Osteocyte (in vitro differentiated cells): ENCODE results near the gene LY6G5B. TPM values are rescaled to one million over a fixed set of nuclear protein-coding genes. Genes with fewer than 3 reads are reported as not detected.
A peak's percentile ranks its signal among the peaks of the same experiment; 100 is the strongest.

Experiments
- DNase-seq: peaks from one replicate; pipeline ENCODE4 v3.0.0; 2021; ENCODE audit warnings: mixed read lengths; ENCODE audit not compliant: unreplicated experiment; ENCODE audit errors: extremely low spot score
- H3K27ac Mint-ChIP-seq: one replicate; pipeline ENCODE4 v1.8.0; 2021; ENCODE audit warnings: mild to moderate bottlenecking, mixed read lengths; ENCODE audit not compliant: unreplicated experiment
- H3K27me3 Mint-ChIP-seq: one replicate; pipeline ENCODE4 v1.8.0; 2021; ENCODE audit warnings: mixed read lengths; ENCODE audit not compliant: unreplicated experiment
- H3K36me3 Mint-ChIP-seq: one replicate; pipeline ENCODE4 v1.8.0; 2021; ENCODE audit warnings: mixed read lengths; ENCODE audit not compliant: unreplicated experiment
- H3K4me1 Mint-ChIP-seq: one replicate; pipeline ENCODE4 v1.8.0; 2021; ENCODE audit warnings: mixed read lengths; ENCODE audit not compliant: unreplicated experiment
- H3K4me3 Mint-ChIP-seq: one replicate; pipeline ENCODE4 v1.8.0; 2021; ENCODE audit warnings: mild to moderate bottlenecking, moderate library complexity, mixed read lengths; ENCODE audit not compliant: unreplicated experiment
- H3K9me3 Mint-ChIP-seq: one replicate; pipeline ENCODE4 v1.8.0; 2021; ENCODE audit warnings: mixed read lengths; ENCODE audit not compliant: unreplicated experiment
- total RNA-seq: library from RNA; stranded (reverse); gene quantifications from 2 replicates; pipeline ENCODE4 v1.2.1, GENCODE V29; 2021
- TF ChIP-seq, protein P1 (sequence below): fragments of 200-600 bp; sonication (generic); IDR thresholded peaks from 2 replicates; pipeline ENCODE4 v1.5.0; 2021; ENCODE audit warnings: antibody characterized with exemption, mild to moderate bottlenecking, moderate library complexity

LY6G5B gene
- total RNA-seq, 1 donor from 2014 or later: 17.6 TPM

DNA sequence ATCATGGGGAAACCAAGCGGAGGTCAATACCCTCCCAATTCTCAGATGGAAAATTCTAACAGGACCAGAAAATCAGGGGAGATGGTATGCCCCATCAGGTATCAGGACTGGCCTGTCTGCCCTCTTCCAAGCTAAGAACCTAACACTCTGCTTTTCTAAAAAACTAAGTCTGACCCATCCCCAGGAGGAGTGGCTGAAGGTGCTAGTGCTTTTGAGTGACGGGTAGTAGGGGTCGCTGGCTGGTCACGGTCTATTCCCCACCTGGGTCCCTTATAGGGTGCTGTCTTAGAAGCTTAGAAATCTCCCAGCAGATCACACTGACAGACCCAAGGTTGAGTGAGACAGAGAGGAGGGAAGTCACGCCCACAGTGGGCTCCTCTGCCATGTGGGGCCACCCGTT, 23.8 kb downstream of the LY6G5B start:
- DNase-seq: no peak
- no peak overlapping the region for H3K4me3 Mint-ChIP-seq
- TF ChIP-seq, protein P1, sequence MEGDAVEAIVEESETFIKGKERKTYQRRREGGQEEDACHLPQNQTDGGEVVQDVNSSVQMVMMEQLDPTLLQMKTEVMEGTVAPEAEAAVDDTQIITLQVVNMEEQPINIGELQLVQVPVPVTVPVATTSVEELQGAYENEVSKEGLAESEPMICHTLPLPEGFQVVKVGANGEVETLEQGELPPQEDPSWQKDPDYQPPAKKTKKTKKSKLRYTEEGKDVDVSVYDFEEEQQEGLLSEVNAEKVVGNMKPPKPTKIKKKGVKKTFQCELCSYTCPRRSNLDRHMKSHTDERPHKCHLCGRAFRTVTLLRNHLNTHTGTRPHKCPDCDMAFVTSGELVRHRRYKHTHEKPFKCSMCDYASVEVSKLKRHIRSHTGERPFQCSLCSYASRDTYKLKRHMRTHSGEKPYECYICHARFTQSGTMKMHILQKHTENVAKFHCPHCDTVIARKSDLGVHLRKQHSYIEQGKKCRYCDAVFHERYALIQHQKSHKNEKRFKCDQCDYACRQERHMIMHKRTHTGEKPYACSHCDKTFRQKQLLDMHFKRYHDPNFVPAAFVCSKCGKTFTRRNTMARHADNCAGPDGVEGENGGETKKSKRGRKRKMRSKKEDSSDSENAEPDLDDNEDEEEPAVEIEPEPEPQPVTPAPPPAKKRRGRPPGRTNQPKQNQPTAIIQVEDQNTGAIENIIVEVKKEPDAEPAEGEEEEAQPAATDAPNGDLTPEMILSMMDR: no peak
- no peaks in the 10 kb centered on the region for H3K9me3 Mint-ChIP-seq
- H3K27me3 Mint-ChIP-seq: no peaks in the 10 kb centered on the region
- H3K27ac Mint-ChIP-seq: no peak overlapping the region
- no peaks in the 10 kb centered on the region for H3K4me1 Mint-ChIP-seq
- H3K36me3 Mint-ChIP-seq: peaks cover 30% of the 10 kb centered on the region

DNA sequence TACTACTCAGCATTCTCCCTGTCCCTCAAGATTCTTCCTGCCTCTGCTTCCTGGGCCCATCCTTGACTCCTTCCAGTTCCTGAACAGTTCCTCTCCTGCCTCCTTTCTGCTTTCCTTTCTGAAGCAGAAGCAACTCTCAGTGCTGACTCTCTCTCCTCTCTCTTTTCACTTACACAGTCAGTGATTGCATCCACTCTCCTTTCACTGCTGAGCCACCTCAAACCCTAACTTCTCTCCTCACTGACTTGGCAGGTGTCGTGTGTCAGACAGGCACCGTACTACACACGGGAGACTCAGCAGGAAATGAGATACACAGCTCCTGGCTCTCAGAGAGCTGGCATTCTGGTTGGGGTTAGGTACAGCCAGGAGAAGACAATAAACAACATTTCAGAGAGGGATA, 27.8 kb downstream of the LY6G5B start:
- TF ChIP-seq, protein P1: no peak
- peak overlapping the region; percentile 32 for H3K27ac Mint-ChIP-seq
- H3K27me3 Mint-ChIP-seq: no peaks in the 10 kb centered on the region
- peaks cover 21% of the 10 kb centered on the region for H3K36me3 Mint-ChIP-seq
- peaks cover 18% of the 10 kb centered on the region for H3K4me1 Mint-ChIP-seq
- H3K9me3 Mint-ChIP-seq: no peaks in the 10 kb centered on the region
- DNase-seq: no peak
- H3K4me3 Mint-ChIP-seq: no peak overlapping the region

DNA sequence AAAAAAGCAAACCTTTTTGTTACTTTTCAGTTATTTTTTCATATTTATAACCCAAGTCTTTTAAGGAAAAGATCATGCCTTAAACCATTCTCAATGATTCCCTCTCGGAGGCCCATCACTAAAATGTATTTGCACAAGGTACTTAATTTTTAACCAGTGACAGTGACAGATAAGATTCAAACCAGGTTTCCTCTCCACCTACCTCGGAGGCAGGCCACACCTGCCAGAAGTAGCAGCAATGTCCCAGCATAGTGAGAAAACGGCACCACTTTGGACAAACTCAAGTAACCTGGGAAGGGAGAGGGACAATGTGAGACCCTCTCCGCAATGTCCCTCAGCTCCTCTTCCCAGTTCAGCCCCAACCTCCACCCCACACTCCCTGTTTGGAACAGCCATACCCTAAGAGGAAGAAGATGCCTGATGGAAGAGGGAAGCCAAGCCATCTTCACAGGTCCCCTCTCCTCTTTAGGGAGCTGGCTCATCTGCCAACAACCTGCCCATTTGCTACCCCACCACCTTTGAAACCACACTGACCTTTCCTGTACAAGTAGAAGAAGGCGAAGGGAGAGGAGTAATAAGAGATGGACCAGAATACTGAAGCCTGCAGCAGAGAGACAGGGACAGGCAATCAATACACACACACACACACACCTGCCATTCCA, 31.1 kb downstream of the LY6G5B start:
- Mint-ChIP-seq H3K36me3 (peaks cover 13% of the 10 kb centered on the region), H3K4me3 (peak overlapping the region; percentile 43), H3K4me1 (peaks cover 23% of the 10 kb centered on the region), H3K27ac (peak overlapping the region; percentile 45), H3K27me3 (no peaks in the 10 kb centered on the region), H3K9me3 (no peaks in the 10 kb centered on the region)
- TF ChIP-seq, protein P1: no peak
- DNase-seq: no peak

DNA sequence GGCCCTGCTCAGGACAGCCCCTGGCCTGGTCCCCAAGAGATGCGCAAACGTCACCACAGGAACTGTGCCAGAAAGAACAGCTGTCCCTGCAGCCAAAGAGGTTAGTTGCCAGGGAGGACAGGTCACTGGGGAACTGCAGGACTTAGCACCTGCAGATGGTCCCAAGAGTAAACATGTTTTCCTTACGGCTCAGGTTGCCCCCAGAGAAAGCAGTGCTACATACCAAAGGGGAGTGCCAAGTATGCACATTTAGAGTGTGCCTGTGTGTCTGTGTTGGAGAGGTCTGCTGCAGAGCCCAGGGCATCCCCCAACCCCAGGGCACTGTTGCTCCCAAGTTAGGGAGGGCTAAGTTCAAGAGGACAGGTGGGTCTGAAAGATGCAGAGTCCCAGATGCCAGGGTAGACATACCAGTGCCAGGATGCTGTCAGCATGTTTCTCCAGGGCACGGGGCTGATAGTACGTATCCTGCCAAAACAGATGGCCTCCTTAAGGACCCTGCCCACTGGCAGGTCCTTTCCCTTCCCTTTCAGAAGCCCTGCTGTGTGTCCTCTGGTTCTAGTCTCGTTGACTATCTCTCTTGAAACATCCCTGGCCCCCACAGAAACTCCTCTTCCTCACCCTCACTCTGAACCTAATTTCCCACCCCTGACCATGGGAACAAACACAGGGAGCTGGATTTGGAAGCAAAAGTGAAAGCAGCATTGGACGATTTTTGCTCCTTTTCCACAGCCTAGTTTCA, 32.1 kb downstream of the LY6G5B start:
- Mint-ChIP-seq H3K36me3 (peaks cover 8% of the 10 kb centered on the region), H3K4me1 (peaks cover 23% of the 10 kb centered on the region), H3K27me3 (no peaks in the 10 kb centered on the region), H3K9me3 (no peaks in the 10 kb centered on the region), H3K4me3 (peak overlapping the region; percentile 99), H3K27ac (peak overlapping the region; percentile 98)
- TF ChIP-seq, protein P1: no peak
- no peak for DNase-seq

DNA sequence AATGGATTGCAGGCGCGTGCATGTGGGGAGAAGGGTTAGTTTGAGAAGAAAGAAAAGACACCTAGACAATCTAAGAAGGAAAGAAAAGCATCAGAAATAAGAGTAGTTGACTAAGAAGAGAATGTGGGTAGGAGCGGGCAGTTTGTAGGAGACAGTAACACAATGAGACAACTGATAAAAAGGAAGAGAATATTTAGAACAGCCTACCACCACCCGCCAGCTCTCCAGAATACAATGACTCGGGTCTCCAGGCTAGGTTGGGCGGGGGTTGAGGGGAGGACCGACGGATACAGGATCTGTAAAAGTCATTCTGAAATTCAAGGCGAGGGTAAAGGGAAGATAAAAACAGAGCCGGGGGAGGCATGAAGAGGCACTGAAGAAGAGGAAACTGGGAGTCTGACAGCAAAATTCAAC, 32.6 kb downstream of the LY6G5B start:
- no peak for DNase-seq
- TF ChIP-seq, protein P1: no peak
- Mint-ChIP-seq H3K9me3 (no peaks in the 10 kb centered on the region), H3K4me1 (peaks cover 23% of the 10 kb centered on the region), H3K27me3 (no peaks in the 10 kb centered on the region), H3K27ac (peak overlapping the region; percentile 98), H3K36me3 (peaks cover 7% of the 10 kb centered on the region), H3K4me3 (peak overlapping the region; percentile 99)
